Uterus (tissue), 2 donors: Measurements from ENCODE around the gene POLR3E.
"Not testable (repeated sequence)": the region's sequence is repeated elsewhere in the genome, so short reads cannot be mapped to it uniquely, and the experiment has no call there.

Source experiments
- POLR2A ChIP-seq, 2 donors: fragments of 450-650 bp; IDR thresholded peaks; one replicate each; pipeline ENCODE4 v1.6.1; 2016; ENCODE audit warnings: antibody characterized with exemption in 2 of 2, mild to moderate bottlenecking in 1 of 2, moderate library complexity in 1 of 2
- TF ChIP-seq, protein P1 (sequence below), 4 experiments: fragments of 200-600 bp in 2 of 4; fragments of 450-650 bp in 2 of 4; sonication (generic) in 2 of 4; IDR thresholded peaks; one replicate each; pipeline ENCODE4 v1.5.1; 2016 to 2019; ENCODE audit warnings: antibody characterized with exemption in 4 of 4, mild to moderate bottlenecking in 2 of 4, moderate library complexity in 1 of 4

DNA sequence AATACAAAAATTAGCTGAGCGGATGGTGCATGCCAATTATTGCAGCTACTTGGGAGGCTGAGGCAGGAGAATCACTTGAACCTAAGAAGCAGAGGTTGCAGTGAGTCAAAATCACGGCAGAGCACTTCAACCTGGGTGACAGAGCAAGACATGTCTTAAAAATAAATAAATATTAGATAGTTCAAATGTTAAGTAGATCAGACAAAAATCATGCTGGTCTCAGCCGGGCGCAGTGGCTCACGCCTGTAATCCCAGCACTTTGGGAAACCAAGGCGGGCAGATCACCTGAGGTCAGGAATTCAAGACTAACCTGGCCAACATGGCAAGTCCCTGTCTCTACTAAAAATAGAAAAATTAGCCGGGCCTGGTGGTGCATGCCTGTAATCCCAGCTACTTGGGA lies 4.2 kb downstream of the POLR3E start:
- TF ChIP-seq, protein P1, sequence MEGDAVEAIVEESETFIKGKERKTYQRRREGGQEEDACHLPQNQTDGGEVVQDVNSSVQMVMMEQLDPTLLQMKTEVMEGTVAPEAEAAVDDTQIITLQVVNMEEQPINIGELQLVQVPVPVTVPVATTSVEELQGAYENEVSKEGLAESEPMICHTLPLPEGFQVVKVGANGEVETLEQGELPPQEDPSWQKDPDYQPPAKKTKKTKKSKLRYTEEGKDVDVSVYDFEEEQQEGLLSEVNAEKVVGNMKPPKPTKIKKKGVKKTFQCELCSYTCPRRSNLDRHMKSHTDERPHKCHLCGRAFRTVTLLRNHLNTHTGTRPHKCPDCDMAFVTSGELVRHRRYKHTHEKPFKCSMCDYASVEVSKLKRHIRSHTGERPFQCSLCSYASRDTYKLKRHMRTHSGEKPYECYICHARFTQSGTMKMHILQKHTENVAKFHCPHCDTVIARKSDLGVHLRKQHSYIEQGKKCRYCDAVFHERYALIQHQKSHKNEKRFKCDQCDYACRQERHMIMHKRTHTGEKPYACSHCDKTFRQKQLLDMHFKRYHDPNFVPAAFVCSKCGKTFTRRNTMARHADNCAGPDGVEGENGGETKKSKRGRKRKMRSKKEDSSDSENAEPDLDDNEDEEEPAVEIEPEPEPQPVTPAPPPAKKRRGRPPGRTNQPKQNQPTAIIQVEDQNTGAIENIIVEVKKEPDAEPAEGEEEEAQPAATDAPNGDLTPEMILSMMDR (IDR thresholded peaks at IDR 0.05): not testable (repeated sequence)
- not testable (repeated sequence) for TF ChIP-seq POLR2A (IDR thresholded peaks at IDR 0.05)
